Stimulated activated CD8-positive, alpha-beta memory T cell treated with anti-CD3 and anti-CD28 coated beads, Interleukin-7, amount 100 ng/mL, for 4 hours (primary cell): Measurements from ENCODE around the gene FOXJ1.
A peak's percentile ranks its signal among the peaks of the same experiment; 100 is the strongest.
"Not testable (repeated sequence)": the region's sequence is repeated elsewhere in the genome, so short reads cannot be mapped to it uniquely, and the experiment has no call there.

Experiments
- DNase-seq, 2 donors: peaks; one replicate each; pipeline ENCODE4 v3.0.0-alpha.2; 2020; ENCODE audit warnings: low read depth in 2 of 2

FOXJ1 gene, protein sequence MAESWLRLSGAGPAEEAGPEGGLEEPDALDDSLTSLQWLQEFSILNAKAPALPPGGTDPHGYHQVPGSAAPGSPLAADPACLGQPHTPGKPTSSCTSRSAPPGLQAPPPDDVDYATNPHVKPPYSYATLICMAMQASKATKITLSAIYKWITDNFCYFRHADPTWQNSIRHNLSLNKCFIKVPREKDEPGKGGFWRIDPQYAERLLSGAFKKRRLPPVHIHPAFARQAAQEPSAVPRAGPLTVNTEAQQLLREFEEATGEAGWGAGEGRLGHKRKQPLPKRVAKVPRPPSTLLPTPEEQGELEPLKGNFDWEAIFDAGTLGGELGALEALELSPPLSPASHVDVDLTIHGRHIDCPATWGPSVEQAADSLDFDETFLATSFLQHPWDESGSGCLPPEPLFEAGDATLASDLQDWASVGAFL

DNA sequence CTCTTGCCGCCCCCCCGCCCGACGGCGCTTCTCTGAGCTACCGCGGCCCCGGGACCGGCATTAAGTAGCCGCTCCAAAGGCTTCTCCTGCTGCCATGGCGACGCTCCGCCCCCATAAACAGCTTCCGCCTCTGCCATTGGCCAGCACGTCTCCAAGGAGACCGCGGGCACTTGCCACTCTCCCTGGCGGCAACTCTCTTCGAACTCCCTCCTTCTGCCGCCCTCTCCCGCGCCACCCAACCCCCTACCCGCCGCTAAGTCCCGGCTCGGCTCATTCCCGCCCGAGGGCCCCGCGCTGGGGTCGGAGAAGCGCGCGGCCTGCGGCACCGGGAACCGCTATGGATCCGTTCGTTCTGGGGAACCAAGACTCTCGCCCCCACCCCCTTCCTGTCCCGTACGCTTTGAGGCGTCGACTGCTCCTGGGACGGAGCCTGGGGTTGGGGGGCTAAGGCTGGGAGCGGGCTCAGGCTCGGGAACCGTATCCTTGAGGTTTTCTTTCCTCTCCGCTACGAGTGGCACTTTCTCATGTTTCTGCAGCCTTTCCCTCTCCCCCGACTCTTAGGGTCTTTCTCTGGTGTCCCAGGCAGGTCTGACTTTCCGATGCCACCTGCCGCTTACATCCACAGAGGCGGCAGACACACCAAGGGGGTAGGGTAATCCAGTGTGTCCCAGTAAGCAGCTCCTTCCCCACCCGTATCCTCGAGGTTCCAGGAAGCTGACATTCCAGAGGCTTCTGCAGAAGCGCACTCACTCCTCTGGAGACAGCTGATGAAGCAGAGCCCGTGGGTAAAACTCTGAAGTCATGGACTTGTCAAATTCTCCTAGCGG is at the start of gene FOXJ1:
Gene FOXJ1, minus strand, starts transcription at position 34 of the 827 bp plus-strand sequence. CDS start 850 bp downstream, outside the sequence.
- peak; percentile 82 to 83 for DNase-seq

GRCh38 chr17:76189741-76190140 is 48.7 kb upstream of the FOXJ1 start:
- DNase-seq: no peak

- DNase-seq: no peak
Observed at GRCh38 chr17:76189247-76189646, 48.2 kb upstream of the FOXJ1 start.

DNA sequence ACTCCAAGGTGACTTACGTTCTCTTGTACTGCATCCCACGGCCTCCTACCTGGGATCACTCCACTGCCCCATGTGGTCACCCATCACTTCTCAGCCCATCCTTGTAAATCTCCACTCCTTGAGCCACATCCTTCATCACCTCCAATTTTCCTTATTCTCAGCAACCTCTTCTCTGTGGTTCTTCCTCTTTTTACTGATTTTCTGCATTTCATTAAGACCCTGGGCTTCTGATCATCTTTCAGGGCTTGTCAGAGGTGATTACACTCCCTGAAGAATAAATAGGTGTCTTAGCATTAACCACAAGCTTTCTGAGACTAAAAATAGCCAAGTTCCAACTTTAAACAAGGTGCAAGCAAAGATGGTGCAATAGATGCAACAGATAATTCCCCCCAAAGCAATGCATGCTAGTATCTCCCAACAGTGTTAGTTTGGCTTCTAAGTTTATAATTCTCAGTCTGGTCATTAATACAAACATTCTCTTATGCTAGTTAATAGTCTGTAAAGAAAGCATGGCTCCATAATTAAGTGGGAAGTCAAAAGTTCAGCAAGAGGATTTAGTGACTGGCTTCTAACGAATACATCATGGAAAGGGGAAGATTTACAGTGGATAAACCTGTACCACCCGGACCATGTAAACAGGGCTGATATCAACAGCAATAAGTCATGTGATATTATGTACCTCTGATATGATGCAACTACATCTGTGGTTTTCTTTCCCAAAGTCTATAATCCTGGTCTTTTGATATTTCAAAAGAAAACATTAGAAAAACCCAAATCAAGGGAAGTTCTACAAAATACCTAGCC is 47.4 kb upstream of the FOXJ1 start:
- no peak for DNase-seq

GRCh38 chr17:76186774-76187173 is 45.7 kb upstream of the FOXJ1 start:
- DNase-seq: not testable (repeated sequence)

- DNase-seq: no peak
Observed at GRCh38 chr17:76184290-76184689, 43.2 kb upstream of the FOXJ1 start.

GRCh38 chr17:76182016-76182764 is 41.1 kb upstream of the FOXJ1 start:
- peak; percentile 81 to 93 for DNase-seq

GRCh38 chr17:76179496-76180467 is 38.7 kb upstream of the FOXJ1 start:
- peak in 1 of 2 donors; percentile 12 for DNase-seq

- no peak for DNase-seq
Observed at GRCh38 chr17:76178124-76178523, 37.1 kb upstream of the FOXJ1 start.

DNA sequence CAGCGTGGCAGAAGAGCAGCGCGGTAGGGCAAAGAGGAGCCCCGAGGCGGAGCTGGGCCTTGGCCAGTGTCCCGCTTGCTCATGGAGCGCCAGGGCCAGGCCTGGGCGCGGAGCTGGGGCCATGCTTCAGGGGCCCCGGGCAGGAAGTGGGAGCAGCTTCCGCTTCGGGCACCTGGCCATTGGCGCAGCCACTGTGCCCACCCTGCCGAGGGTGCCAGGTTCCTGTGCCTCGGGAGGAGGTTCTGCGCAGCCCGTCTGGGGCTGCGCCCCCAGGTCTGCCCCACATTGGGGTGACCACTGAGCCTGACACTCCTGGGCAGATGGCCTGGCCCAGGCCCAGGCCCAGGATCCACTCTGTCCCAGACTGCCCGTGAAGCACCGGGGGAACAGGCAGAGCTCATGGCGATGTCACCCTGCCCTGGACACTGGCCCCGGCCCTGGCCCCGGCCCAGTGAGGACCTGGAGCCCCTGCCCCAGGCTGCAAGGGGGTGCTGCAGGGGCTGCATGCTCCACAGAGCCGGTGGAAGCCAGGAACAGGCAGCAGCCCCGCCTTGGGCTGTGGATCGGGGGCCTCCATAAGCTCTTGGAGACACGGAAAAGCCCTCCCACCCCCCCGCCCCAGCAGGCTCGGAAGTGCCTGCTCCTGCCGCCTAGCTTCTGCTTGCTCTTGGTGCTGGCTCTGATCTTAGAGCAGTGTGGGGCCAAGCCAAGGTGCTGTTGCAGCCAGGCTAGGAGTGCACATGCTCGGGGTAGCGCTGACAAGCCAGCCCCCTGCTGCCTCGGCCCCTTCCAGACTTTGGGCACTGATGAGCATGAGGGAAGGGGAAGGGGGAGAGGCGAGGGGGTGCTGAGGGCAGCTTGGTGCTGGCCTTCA is 35.9 kb upstream of the FOXJ1 start:
- no peak for DNase-seq

DNA sequence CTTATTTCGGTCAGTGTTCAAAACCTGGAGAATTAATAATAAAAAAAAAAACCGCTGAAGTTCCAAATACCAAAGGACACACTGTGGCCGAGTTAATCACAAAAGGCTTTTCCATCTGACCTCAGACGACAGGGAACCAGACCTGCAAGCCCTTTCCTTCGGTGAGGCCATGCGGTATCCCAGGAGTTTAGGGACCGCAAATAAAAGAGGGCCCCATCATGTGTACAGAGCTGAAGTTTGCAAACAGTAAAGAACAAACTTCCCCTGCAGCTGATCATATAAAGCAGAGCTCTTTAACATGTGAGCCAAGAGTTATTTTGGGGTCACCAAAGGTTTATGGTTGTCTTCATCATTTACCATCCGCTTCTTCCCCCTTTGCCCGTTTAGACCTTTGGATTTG is 33.0 kb upstream of the FOXJ1 start:
- DNase-seq: no peak

DNA sequence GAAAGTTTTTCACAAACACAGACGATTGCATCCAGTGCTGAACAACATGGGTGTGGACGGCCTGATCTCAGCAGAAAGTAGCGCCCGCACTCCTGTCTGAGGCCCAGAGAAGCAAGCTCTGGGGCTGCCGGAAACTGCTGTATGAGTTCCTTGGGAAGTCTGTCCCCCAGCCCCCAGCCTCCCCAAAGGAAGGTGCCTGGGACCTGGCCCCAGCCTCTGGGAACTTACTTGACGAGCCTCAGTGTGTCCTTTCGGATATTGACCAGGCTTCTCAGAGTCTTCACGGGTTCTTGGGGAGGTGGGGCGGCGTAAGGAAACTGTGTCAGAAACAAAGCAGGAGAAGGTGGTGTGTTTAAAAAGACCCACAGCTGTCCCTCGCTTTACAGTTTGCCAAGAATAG is 32.4 kb upstream of the FOXJ1 start:
- no peak for DNase-seq

DNA sequence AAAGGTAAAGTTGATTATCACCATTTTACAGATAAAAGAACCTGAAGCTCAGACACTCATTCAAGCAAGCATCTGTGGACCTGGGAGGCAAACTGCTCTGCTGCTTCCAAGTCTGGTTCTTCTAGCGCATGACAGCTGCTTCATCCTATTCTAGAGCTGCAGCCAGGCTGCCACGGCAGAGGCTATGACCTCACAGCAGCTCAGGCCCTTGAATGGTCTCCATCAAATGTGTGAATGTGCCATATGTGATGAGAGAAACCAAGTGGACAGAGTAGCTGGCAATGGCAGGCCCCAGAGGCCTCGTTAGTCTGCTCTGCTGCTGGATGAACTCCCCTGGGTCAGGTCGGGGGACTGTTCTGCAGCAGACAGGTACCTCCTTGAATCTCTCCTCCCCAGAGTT is 30.7 kb upstream of the FOXJ1 start:
- DNase-seq: no peak

DNA sequence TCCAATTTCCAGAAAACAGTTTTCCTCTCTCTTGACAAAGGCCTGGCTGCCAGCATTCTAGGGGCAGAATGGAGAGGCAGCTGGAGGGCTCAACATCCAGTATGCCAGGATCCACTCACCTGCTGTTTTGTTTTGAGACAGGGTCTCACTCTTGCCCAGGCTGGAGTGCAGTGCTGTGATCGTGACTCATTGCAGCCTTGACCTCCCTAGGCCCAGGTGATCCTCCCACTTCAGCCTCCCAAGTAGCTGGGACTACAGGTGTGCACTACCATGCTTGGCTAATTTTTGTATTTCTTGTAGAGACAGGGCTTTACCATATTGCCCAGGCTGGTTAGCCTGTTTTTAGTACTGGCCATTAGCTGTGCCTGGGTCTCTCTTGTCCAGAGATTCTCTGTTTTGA is 29.1 kb upstream of the FOXJ1 start:
- no peak for DNase-seq

GRCh38 chr17:76166906-76167305 is 25.9 kb upstream of the FOXJ1 start:
- no peak for DNase-seq

DNA sequence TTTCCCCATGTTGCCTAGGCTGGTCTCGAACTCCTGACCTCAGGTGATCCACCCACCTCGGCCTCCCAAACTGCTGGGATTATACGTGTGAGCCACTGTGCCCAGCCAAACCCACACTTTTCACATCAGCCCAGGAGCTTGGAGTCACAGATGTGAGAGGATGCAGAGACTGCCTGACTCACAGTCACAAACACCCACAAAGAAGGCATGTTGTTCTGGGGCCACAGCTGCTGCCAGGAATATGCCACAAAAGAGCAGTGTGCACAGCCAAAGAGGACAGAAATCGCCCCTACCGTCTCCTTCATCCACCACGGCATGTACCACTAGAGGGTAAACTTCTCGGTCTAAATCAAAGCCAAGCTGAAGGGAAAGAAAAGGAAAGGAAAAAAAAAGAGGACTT is 25.1 kb upstream of the FOXJ1 start:
- DNase-seq: no peak

DNA sequence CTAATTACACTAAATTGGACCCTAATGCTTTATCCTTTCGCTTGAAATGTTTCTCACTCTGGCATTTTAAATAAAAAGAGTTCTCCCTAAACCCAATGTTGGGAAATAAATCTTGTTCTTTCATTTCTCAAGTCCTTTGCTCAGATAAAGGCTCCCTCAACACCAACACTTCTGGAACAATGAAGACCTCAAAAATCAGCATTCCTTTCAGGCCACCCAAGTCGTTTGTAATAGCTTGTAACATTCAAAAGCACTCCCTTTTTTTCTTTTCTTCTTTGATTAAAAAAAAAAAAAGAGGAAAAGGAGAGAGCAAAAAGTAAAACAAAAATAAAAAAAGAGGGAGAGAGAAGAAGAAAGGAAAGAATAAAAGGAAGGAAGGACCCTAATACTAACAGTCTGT is 23.3 kb upstream of the FOXJ1 start:
- DNase-seq: no peak

DNA sequence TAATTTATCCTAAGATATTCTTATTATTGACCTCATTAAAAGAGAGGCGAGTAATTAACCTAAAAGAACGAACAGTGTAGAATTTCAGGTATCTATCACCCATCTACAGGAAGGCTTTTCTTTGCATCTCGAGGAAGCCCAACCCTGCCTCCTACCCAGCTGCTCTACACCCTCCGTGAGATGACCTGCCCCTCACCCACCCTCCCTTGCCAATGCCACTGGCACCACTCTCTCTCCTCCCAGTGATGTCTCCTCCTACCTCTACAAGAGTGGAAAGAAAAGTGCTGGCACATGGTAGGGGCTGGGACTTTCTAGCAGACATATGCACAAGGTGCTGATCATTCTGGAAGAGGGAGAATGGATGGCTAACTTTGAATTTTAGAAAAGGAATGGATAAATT is 22.9 kb upstream of the FOXJ1 start:
- no peak for DNase-seq

GRCh38 chr17:76161619-76162266 is 20.7 kb upstream of the FOXJ1 start:
- DNase-seq: no peak
